Stimulated activated CD4-positive, alpha-beta T cell treated with anti-CD3 and anti-CD28 coated beads, TNF-alpha, amount 100 ng/mL, for 48 hours (primary cell): ENCODE data around the gene ISG15.
"Not testable (repeated sequence)": the region's sequence is repeated elsewhere in the genome, so short reads cannot be mapped to it uniquely, and the experiment has no call there.

Experiments used
- DNase-seq, 3 donors: peaks; one replicate each; pipeline ENCODE4 v3.0.0-alpha.2; 2020; ENCODE audit warnings: low read depth in 3 of 3

ISG15 gene

GRCh38 chr1:1030867-1031658 is 17.8 kb downstream of the ISG15 start:
- not testable (repeated sequence) for DNase-seq

GRCh38 chr1:1031659-1032235 is 18.4 kb downstream of the ISG15 start:
- DNase-seq: no peak

GRCh38 chr1:1032424-1032823 is 19.1 kb downstream of the ISG15 start:
- no peak for DNase-seq

- peak; percentile 77 to 91 (median 88) for DNase-seq
These were observed 19.8 kb downstream of the ISG15 start for GRCh38 chr1:1033009-1033587.

- no peak for DNase-seq
These were observed 20.6 kb downstream of the ISG15 start for GRCh38 chr1:1033731-1034438.

GRCh38 chr1:1034439-1034781 is 21.1 kb downstream of the ISG15 start:
- DNase-seq: no peak

- no peak for DNase-seq
These were observed 22.1 kb downstream of the ISG15 start for GRCh38 chr1:1035291-1035943.

- DNase-seq: no peak
These were observed 24.4 kb downstream of the ISG15 start for GRCh38 chr1:1037366-1038327.

- no peak for DNase-seq
These were observed 25.4 kb downstream of the ISG15 start for GRCh38 chr1:1038694-1039093.

- no peak for DNase-seq
These were observed 26.0 kb downstream of the ISG15 start for GRCh38 chr1:1039145-1039910.

- peak; percentile 61 to 78 (median 65) for DNase-seq
These were observed 27.0 kb downstream of the ISG15 start for GRCh38 chr1:1040004-1040991.

GRCh38 chr1:1041092-1041523 is 27.8 kb downstream of the ISG15 start:
- no peak for DNase-seq

GRCh38 chr1:1041873-1042272 is 28.6 kb downstream of the ISG15 start:
- DNase-seq: no peak

- DNase-seq: no peak
These were observed 29.5 kb downstream of the ISG15 start for GRCh38 chr1:1042835-1043234.

- no peak for DNase-seq
These were observed 30.1 kb downstream of the ISG15 start for GRCh38 chr1:1043411-1043810.

GRCh38 chr1:1043921-1044320 is 30.6 kb downstream of the ISG15 start:
- DNase-seq: no peak

- DNase-seq: no peak
These were observed 31.3 kb downstream of the ISG15 start for GRCh38 chr1:1044455-1045078.

GRCh38 chr1:1045129-1045528 is 31.8 kb downstream of the ISG15 start:
- DNase-seq: no peak
